Measurements from ENCODE around the gene SLC9A7.

The SLC9A7 gene

GRCh38 chrX:46582966-46583365 is 176.0 kb downstream of the SLC9A7 start:
- TF ChIP-seq EZH2 (optimal IDR thresholded peaks at IDR 0.05; ENCODE audit: low read depth, low read length) (no peak), CTCF (IDR thresholded peaks at IDR 0.05; ENCODE audit: low read length) (no peak)
- no peak for DNase-seq
- H2AFZ ChIP-seq (ENCODE audit: low read length) = no peak overlapping the region
- H4K20me1 ChIP-seq (ENCODE audit: insufficient read depth, low read length) = no peaks in the 10 kb centered on the region
- H3K9ac ChIP-seq (ENCODE audit: low read length) = no peak overlapping the region
- H3K27me3 ChIP-seq (replicated peaks; ENCODE audit: insufficient read depth, low read length) = no peaks in the 10 kb centered on the region
- H3K27ac ChIP-seq (ENCODE audit: low read length) = no peak overlapping the region
- H3K4me2 ChIP-seq (ENCODE audit: low read depth, low read length) = no peak overlapping the region
- H3K79me2 ChIP-seq (ENCODE audit: low read length) = no peaks in the 10 kb centered on the region; the same call in 1 of the 2 replicates
- H3K4me1 ChIP-seq (ENCODE audit: low read length) = no peaks in the 10 kb centered on the region
- H3K36me3 ChIP-seq (replicated peaks; ENCODE audit: insufficient read depth, low read length) = no peaks in the 10 kb centered on the region
- no peak overlapping the region for H3K4me3 ChIP-seq (ENCODE audit: low read length)
- no peaks in the 10 kb centered on the region for H3F3A ChIP-seq (ENCODE audit: insufficient read depth, low read length)
- no peaks in the 10 kb centered on the region for H3K9me2 ChIP-seq (replicated peaks; ENCODE audit: insufficient read depth, low read length)
- no peaks in the 10 kb centered on the region for H3K9me3 ChIP-seq (replicated peaks; ENCODE audit: insufficient read depth, low read length)

GRCh38 chrX:46582325-46582724 is 176.6 kb downstream of the SLC9A7 start:
- Histone ChIP-seq H3K9me3 (replicated peaks; ENCODE audit: insufficient read depth, low read length) (no peaks in the 10 kb centered on the region), H3K9ac (ENCODE audit: low read length) (no peak overlapping the region), H3K4me3 (ENCODE audit: low read length) (no peak overlapping the region), H3K27ac (ENCODE audit: low read length) (no peak overlapping the region), H4K20me1 (ENCODE audit: insufficient read depth, low read length) (no peaks in the 10 kb centered on the region), H3F3A (ENCODE audit: insufficient read depth, low read length) (no peaks in the 10 kb centered on the region), H3K27me3 (replicated peaks; ENCODE audit: insufficient read depth, low read length) (no peaks in the 10 kb centered on the region), H3K4me1 (ENCODE audit: low read length) (no peaks in the 10 kb centered on the region), H3K36me3 (replicated peaks; ENCODE audit: insufficient read depth, low read length) (no peaks in the 10 kb centered on the region), H3K79me2 (ENCODE audit: low read length) (peaks cover 1% of the 10 kb centered on the region), H3K4me2 (ENCODE audit: low read depth, low read length) (no peak overlapping the region), H2AFZ (ENCODE audit: low read length) (no peak overlapping the region), H3K9me2 (replicated peaks; ENCODE audit: insufficient read depth, low read length) (no peaks in the 10 kb centered on the region)
- TF ChIP-seq EZH2 (optimal IDR thresholded peaks at IDR 0.05; ENCODE audit: low read depth, low read length) = no peak
- no peak for TF ChIP-seq EZH2phosphoT487 (IDR thresholded peaks at IDR 0.05; ENCODE audit: low read length)
- no peak for TF ChIP-seq CTCF (IDR thresholded peaks at IDR 0.05; ENCODE audit: low read length)
- DNase-seq = no peak

DNA sequence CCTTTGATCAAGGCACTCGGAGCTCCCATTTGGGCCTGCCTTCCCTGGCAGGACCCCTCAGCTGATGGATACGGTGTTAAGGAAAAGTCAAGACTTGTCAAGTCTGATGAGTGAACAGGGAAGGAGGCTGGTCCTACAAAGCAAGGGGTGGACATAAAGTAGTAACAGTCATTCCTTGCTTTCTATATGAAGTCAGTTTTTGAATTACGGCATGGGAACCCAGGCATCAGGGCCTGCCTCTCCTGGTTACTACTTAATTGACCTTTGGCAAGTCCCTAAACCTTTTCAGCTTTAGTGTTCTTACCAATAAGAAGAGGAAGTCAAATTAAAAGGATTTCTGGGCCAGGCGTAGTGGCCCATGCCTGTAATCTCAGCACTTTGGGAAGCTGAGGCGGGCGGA is 178.3 kb downstream of the SLC9A7 start:
- Histone ChIP-seq H3K4me3 (ENCODE audit: low read length) (no peak overlapping the region), H3K4me1 (ENCODE audit: low read length) (no peaks in the 10 kb centered on the region), H3K9me3 (replicated peaks; ENCODE audit: insufficient read depth, low read length) (no peaks in the 10 kb centered on the region), H3K79me2 (ENCODE audit: low read length) (peaks cover 7% of the 10 kb centered on the region), H3K9me2 (replicated peaks; ENCODE audit: insufficient read depth, low read length) (no peaks in the 10 kb centered on the region), H3K36me3 (replicated peaks; ENCODE audit: insufficient read depth, low read length) (no peaks in the 10 kb centered on the region), H3K27me3 (replicated peaks; ENCODE audit: insufficient read depth, low read length) (no peaks in the 10 kb centered on the region), H3K9ac (ENCODE audit: low read length) (no peak overlapping the region), H4K20me1 (ENCODE audit: insufficient read depth, low read length) (no peaks in the 10 kb centered on the region), H3K4me2 (ENCODE audit: low read depth, low read length) (no peak overlapping the region), H3K27ac (ENCODE audit: low read length) (no peak overlapping the region), H3F3A (ENCODE audit: insufficient read depth, low read length) (no peaks in the 10 kb centered on the region), H2AFZ (ENCODE audit: low read length) (no peak overlapping the region)
- no peak for TF ChIP-seq CTCF (IDR thresholded peaks at IDR 0.05; ENCODE audit: low read length)
- no peak for TF ChIP-seq EZH2phosphoT487 (IDR thresholded peaks at IDR 0.05; ENCODE audit: low read length)
- TF ChIP-seq EZH2 (optimal IDR thresholded peaks at IDR 0.05; ENCODE audit: low read depth, low read length) = no peak
- no peak for DNase-seq

All from MM.1S (cell line).